ENCODE data around the gene CNOT3.

GRCh38 chr19:54145541-54146158 is 8.1 kb downstream of the CNOT3 start:
- no peak for TF ChIP-seq POLR2A (IDR thresholded peaks at IDR 0.05; ENCODE audit: low read length)
- TF ChIP-seq GATA1 (IDR thresholded peaks at IDR 0.05; ENCODE audit: low read depth, low read length): no peak
